HepG2 (cell line): ENCODE data around the gene PRR14. TPM values are rescaled to one million over a fixed set of nuclear protein-coding genes. Genes with fewer than 3 reads are reported as not detected.

Experiments used
- AGO1 ChIP-seq: fragments of 200-400 bp; formaldehyde crosslinking; IDR thresholded peaks from 2 replicates; pipeline ENCODE4 v1.6.1; 2017; ENCODE audit warnings: mild to moderate bottlenecking, low read depth, low read length, moderate library complexity; ENCODE audit not compliant: poor library complexity, severe bottlenecking
- ASH2L ChIP-seq: fragments of 300-600, 200-600 bp; sonication (generic); IDR thresholded peaks from 2 replicates; pipeline ENCODE4 v1.7.0; 2017; ENCODE audit warnings: low read depth, mild to moderate bottlenecking, moderate library complexity, mixed read lengths, low read length; ENCODE audit not compliant: insufficient read length
- CBX1 ChIP-seq: IDR thresholded peaks from one replicate; pipeline ENCODE4 v1.6.1; 2016; ENCODE audit warnings: antibody characterized with exemption, low read depth
- NR2F1 ChIP-seq, 2 experiments: fragments of 450-650 bp in 1 of 2; formaldehyde crosslinking in 1 of 2; IDR thresholded peaks; 2 replicates each; pipeline versions ENCODE4 v1.5.0 to v1.6.1; 2016 to 2020; ENCODE audit warnings: mild to moderate bottlenecking in 1 of 2, missing compliant biosample characterization in 1 of 2, missing genetic modification reagents in 1 of 2, moderate library complexity in 1 of 2
- PCBP2 ChIP-seq: fragments of 200-400 bp; formaldehyde crosslinking; optimal IDR thresholded peaks from 2 replicates; pipeline ENCODE3; 2018; ENCODE audit warnings: low read length, low read depth; ENCODE audit not compliant: poor library complexity, severe bottlenecking
- POGZ ChIP-seq: sonication (generic); formaldehyde crosslinking; IDR thresholded peaks from 2 replicates; pipeline ENCODE4 v1.4.0; 2020; ENCODE audit warnings: mild to moderate bottlenecking, missing genetic modification reagents
- PPARG ChIP-seq: conservative IDR thresholded peaks from 2 replicates; pipeline ENCODE4 v1.6.1; 2016; ENCODE audit warnings: missing biosample characterization, missing genetic modification reagents
- ZNF564 ChIP-seq: sonication (generic); formaldehyde crosslinking; IDR thresholded peaks from 2 replicates; pipeline ENCODE4 v1.8.1; 2023; ENCODE audit warnings: mild to moderate bottlenecking, missing genetic modification reagents
- ZNF629 ChIP-seq: sonication (generic); formaldehyde crosslinking; conservative IDR thresholded peaks from 2 replicates; pipeline ENCODE4 v1.5.0; 2020; ENCODE audit warnings: missing genetic modification reagents
- ZNF720 ChIP-seq: sonication (generic); formaldehyde crosslinking; IDR thresholded peaks from 2 replicates; pipeline ENCODE4 v1.4.0; 2020; ENCODE audit warnings: missing genetic modification reagents
- polyA plus RNA-seq, 8 experiments: library from polyadenylated mRNA; depleted of rRNA in 3 of 8; stranded (reverse) in 7 of 8; unstranded in 1 of 8; fragments of >200 nt; fragmentation: Illumina TruSeq in 4 of 8; extraction: Trizol in 4 of 8; gene quantifications; 2 replicates each; pipeline versions ENCODE4 v1.2.1 to v1.2.3, GENCODE V29; 2011 to 2016; ENCODE audit warnings: low read depth in 4 of 8, missing spikeins in 1 of 8, mixed read lengths in 1 of 8; ENCODE audit not compliant: insufficient read depth in 1 of 8
- total RNA-seq, 5 experiments: library from RNA; depleted of rRNA; stranded (reverse); fragments of >200 nt; fragmentation: Illumina TruSeq; extraction: Trizol; gene quantifications; 2 replicates each; pipeline ENCODE4 v1.2.3, GENCODE V29; 2016; ENCODE audit warnings: low read depth in 1 of 5
- TF ChIP-seq, protein P1 (sequence below): sonication (generic); formaldehyde crosslinking; IDR thresholded peaks from 2 replicates; pipeline ENCODE4 v1.4.0; 2020; ENCODE audit warnings: missing genetic modification reagents
- TF ChIP-seq, protein P2 (sequence below): sonication (generic); formaldehyde crosslinking; IDR thresholded peaks from 2 replicates; pipeline ENCODE4 v1.4.0; 2020; ENCODE audit warnings: missing genetic modification reagents
- TF ChIP-seq, protein P3 (sequence below): sonication (generic); formaldehyde crosslinking; IDR thresholded peaks from 2 replicates; pipeline ENCODE4 v1.4.0; 2020; ENCODE audit warnings: missing genetic modification reagents
- TF ChIP-seq, protein P4 (sequence below): sonication (generic); formaldehyde crosslinking; IDR thresholded peaks from 2 replicates; pipeline ENCODE4 v1.4.0; 2020; ENCODE audit warnings: missing genetic modification reagents

PRR14 gene
- total and polyA plus RNA-seq, 2 of the 13 experiments (the other 11 are each of a cell fraction or from before 2014, with no cell fraction given): 8.4 to 11.0 TPM

- TF ChIP-seq, protein P1, sequence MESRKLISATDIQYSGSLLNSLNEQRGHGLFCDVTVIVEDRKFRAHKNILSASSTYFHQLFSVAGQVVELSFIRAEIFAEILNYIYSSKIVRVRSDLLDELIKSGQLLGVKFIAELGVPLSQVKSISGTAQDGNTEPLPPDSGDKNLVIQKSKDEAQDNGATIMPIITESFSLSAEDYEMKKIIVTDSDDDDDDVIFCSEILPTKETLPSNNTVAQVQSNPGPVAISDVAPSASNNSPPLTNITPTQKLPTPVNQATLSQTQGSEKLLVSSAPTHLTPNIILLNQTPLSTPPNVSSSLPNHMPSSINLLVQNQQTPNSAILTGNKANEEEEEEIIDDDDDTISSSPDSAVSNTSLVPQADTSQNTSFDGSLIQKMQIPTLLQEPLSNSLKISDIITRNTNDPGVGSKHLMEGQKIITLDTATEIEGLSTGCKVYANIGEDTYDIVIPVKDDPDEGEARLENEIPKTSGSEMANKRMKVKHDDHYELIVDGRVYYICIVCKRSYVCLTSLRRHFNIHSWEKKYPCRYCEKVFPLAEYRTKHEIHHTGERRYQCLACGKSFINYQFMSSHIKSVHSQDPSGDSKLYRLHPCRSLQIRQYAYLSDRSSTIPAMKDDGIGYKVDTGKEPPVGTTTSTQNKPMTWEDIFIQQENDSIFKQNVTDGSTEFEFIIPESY: 0 out of 2 replicates have a peak, but pooled peaks have one; percentile 6
- TF ChIP-seq, protein P2, sequence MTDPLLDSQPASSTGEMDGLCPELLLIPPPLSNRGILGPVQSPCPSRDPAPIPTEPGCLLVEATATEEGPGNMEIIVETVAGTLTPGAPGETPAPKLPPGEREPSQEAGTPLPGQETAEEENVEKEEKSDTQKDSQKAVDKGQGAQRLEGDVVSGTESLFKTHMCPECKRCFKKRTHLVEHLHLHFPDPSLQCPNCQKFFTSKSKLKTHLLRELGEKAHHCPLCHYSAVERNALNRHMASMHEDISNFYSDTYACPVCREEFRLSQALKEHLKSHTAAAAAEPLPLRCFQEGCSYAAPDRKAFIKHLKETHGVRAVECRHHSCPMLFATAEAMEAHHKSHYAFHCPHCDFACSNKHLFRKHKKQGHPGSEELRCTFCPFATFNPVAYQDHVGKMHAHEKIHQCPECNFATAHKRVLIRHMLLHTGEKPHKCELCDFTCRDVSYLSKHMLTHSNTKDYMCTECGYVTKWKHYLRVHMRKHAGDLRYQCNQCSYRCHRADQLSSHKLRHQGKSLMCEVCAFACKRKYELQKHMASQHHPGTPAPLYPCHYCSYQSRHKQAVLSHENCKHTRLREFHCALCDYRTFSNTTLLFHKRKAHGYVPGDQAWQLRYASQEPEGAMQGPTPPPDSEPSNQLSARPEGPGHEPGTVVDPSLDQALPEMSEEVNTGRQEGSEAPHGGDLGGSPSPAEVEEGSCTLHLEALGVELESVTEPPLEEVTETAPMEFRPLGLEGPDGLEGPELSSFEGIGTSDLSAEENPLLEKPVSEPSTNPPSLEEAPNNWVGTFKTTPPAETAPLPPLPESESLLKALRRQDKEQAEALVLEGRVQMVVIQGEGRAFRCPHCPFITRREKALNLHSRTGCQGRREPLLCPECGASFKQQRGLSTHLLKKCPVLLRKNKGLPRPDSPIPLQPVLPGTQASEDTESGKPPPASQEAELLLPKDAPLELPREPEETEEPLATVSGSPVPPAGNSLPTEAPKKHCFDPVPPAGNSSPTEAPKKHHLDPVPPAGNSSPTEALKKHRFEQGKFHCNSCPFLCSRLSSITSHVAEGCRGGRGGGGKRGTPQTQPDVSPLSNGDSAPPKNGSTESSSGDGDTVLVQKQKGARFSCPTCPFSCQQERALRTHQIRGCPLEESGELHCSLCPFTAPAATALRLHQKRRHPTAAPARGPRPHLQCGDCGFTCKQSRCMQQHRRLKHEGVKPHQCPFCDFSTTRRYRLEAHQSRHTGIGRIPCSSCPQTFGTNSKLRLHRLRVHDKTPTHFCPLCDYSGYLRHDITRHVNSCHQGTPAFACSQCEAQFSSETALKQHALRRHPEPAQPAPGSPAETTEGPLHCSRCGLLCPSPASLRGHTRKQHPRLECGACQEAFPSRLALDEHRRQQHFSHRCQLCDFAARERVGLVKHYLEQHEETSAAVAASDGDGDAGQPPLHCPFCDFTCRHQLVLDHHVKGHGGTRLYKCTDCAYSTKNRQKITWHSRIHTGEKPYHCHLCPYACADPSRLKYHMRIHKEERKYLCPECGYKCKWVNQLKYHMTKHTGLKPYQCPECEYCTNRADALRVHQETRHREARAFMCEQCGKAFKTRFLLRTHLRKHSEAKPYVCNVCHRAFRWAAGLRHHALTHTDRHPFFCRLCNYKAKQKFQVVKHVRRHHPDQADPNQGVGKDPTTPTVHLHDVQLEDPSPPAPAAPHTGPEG (CRISPR knock-in tag): no peak
- TF ChIP-seq ZNF629 (0 out of 2 replicates have a peak, but pooled peaks have one; percentile 24), NR2F1 (CRISPR knock-in tag; IDR thresholded peaks at IDR 0.05) (no peak), ZNF720 (CRISPR knock-in tag) (no peak), CBX1 (no peak), AGO1 (peak; percentile 3), PPARG (CRISPR knock-in tag) (peak; percentile 57; the same call in 1 of the 2 replicates), ASH2L (peak; percentile 70), PCBP2 (no peak), ZNF564 (CRISPR knock-in tag) (peak; percentile 70), POGZ (CRISPR knock-in tag) (no peak)
- TF ChIP-seq, protein P3, sequence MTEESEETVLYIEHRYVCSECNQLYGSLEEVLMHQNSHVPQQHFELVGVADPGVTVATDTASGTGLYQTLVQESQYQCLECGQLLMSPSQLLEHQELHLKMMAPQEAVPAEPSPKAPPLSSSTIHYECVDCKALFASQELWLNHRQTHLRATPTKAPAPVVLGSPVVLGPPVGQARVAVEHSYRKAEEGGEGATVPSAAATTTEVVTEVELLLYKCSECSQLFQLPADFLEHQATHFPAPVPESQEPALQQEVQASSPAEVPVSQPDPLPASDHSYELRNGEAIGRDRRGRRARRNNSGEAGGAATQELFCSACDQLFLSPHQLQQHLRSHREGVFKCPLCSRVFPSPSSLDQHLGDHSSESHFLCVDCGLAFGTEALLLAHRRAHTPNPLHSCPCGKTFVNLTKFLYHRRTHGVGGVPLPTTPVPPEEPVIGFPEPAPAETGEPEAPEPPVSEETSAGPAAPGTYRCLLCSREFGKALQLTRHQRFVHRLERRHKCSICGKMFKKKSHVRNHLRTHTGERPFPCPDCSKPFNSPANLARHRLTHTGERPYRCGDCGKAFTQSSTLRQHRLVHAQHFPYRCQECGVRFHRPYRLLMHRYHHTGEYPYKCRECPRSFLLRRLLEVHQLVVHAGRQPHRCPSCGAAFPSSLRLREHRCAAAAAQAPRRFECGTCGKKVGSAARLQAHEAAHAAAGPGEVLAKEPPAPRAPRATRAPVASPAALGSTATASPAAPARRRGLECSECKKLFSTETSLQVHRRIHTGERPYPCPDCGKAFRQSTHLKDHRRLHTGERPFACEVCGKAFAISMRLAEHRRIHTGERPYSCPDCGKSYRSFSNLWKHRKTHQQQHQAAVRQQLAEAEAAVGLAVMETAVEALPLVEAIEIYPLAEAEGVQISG (CRISPR knock-in tag): peak; percentile 59; the same call in 1 of the 2 replicates
- TF ChIP-seq, protein P4, sequence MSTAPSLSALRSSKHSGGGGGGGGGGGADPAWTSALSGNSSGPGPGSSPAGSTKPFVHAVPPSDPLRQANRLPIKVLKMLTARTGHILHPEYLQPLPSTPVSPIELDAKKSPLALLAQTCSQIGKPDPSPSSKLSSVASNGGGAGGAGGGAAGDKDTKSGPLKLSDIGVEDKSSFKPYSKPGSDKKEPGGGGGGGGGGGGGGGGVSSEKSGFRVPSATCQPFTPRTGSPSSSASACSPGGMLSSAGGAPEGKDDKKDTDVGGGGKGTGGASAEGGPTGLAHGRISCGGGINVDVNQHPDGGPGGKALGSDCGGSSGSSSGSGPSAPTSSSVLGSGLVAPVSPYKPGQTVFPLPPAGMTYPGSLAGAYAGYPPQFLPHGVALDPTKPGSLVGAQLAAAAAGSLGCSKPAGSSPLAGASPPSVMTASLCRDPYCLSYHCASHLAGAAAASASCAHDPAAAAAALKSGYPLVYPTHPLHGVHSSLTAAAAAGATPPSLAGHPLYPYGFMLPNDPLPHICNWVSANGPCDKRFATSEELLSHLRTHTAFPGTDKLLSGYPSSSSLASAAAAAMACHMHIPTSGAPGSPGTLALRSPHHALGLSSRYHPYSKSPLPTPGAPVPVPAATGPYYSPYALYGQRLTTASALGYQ: peak; percentile 45; the same call in 1 of the 2 replicates
Observed at GRCh38 chr16:30651124-30652004, 604 bp downstream of the PRR14 start (continued).
